Fibroblast of skin of left biceps (primary cell): ENCODE measurements around the gene SENP1.
"Not testable (repeated sequence)": the region's sequence is repeated elsewhere in the genome, so short reads cannot be mapped to it uniquely, and the experiment has no call there.

Experiments used
- DNase-seq, 2 experiments: peaks; one replicate each; pipeline ENCODE4 v3.0.0-alpha.2; 2013; ENCODE audit warnings: low read depth in 2 of 2

The SENP1 gene

GRCh38 chr12:48111312-48111693 lies 5.4 kb upstream of the SENP1 start:
- not testable (repeated sequence) for DNase-seq

GRCh38 chr12:48110691-48111311 lies 4.9 kb upstream of the SENP1 start:
- no peak for DNase-seq

- no peak for DNase-seq
These were observed 3.5 kb upstream of the SENP1 start for GRCh38 chr12:48109424-48109823.

GRCh38 chr12:48106681-48107613 lies 1.1 kb upstream of the SENP1 start:
- no peak for DNase-seq

- DNase-seq, result no peak
These were observed 485 bp downstream of the SENP1 start for GRCh38 chr12:48105321-48105866.

GRCh38 chr12:48104531-48104930 lies 1.3 kb downstream of the SENP1 start:
- no peak for DNase-seq

GRCh38 chr12:48092611-48093010 lies 13.3 kb downstream of the SENP1 start:
- DNase-seq, result no peak

GRCh38 chr12:48086327-48086726 lies 19.6 kb downstream of the SENP1 start:
- no peak for DNase-seq

GRCh38 chr12:48084841-48085460 lies 20.9 kb downstream of the SENP1 start:
- no peak for DNase-seq

GRCh38 chr12:48084066-48084465 lies 21.8 kb downstream of the SENP1 start:
- DNase-seq, result no peak

- DNase-seq, result no peak
These were observed 25.1 kb downstream of the SENP1 start for GRCh38 chr12:48080821-48081220.

- DNase-seq, result no peak
These were observed 25.6 kb downstream of the SENP1 start for GRCh38 chr12:48080285-48080684.

GRCh38 chr12:48078901-48079300 lies 27.0 kb downstream of the SENP1 start:
- peak; percentile 7 to 11 for DNase-seq

GRCh38 chr12:48077111-48077510 lies 28.8 kb downstream of the SENP1 start:
- no peak for DNase-seq

GRCh38 chr12:48075832-48076231 lies 30.0 kb downstream of the SENP1 start:
- no peak for DNase-seq

GRCh38 chr12:48074266-48074665 lies 31.6 kb downstream of the SENP1 start:
- DNase-seq, result no peak

GRCh38 chr12:48072266-48072665 lies 33.6 kb downstream of the SENP1 start:
- no peak for DNase-seq

- no peak for DNase-seq
These were observed 34.1 kb downstream of the SENP1 start for GRCh38 chr12:48071808-48072207.

GRCh38 chr12:48070731-48071130 lies 35.1 kb downstream of the SENP1 start:
- no peak for DNase-seq

- no peak for DNase-seq
These were observed 35.8 kb downstream of the SENP1 start for GRCh38 chr12:48070033-48070432.

- DNase-seq, result no peak
These were observed 36.6 kb downstream of the SENP1 start for GRCh38 chr12:48069241-48069640.

- DNase-seq, result no peak
These were observed 37.4 kb downstream of the SENP1 start for GRCh38 chr12:48068457-48068856.
